Lower leg skin (tissue), 3 donors: ENCODE measurements around the gene SEC14L1.

Experiments
- CTCF ChIP-seq, 3 donors: fragments of 450-650 bp; IDR thresholded peaks; one replicate each; pipeline ENCODE4 v1.5.1; 2016; ENCODE audit warnings: antibody characterized with exemption in 3 of 3, mild to moderate bottlenecking in 3 of 3, moderate library complexity in 2 of 3
- POLR2A ChIP-seq, 2 donors: fragments of 450-650 bp; IDR thresholded peaks; one replicate each; pipeline ENCODE4 v1.6.1; 2016 to 2017; ENCODE audit warnings: antibody characterized with exemption in 2 of 2, mild to moderate bottlenecking in 1 of 2, moderate library complexity in 1 of 2

- TF ChIP-seq CTCF (IDR thresholded peaks at IDR 0.05): no peak
- no peak for TF ChIP-seq POLR2A (IDR thresholded peaks at IDR 0.05)
Measured at GRCh38 chr17:77213778-77214132, 73.0 kb downstream of the SEC14L1 start.
